ENCODE results near the gene GDPD4. TPM values are rescaled to one million over a fixed set of nuclear protein-coding genes. Genes with fewer than 3 reads are reported as not detected.

The GDPD4 gene
- total and polyA plus RNA-seq, 4 experiments from 2014 or later: not detected

DNA sequence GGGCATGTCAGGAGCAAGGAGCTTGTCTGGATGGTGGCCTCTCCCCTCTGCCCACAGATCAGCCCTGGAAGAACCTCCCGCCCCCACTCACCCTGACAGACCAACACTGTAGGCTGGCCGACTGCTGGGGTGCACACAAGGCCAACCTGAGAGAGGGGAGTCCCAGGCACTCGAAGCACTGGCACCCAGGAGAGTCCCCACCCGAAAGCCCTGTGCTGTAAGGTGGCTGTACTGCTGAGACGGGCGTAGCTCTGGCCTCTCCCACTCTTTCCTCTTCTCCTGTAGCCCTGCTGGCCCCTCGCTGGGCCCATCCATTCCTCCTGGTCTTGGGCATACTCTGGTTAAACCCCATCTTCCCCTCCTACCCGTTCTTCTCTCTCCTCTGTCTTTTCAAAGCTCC, 133.7 kb downstream of the GDPD4 start:
- H3K36me3 Mint-ChIP-seq: no peaks in the 10 kb centered on the region
- peaks cover 0 to 1% (median 0%) of the 10 kb centered on the region in 4 donors for H3K4me1 Mint-ChIP-seq
- Histone ChIP-seq H3K4me1 (ENCODE audit: insufficient read depth, low read length) (no peaks in the 10 kb centered on the region), H3K4me3 (ENCODE audit: low read length in 2 of 2) (no peak overlapping the region), H3K27ac (ENCODE audit: low read depth, low read length) (no peak overlapping the region), H3K36me3 (ENCODE audit: insufficient read depth, low read length) (no peaks in the 10 kb centered on the region), H3K9me3 (ENCODE audit: control insufficient read depth in 1 of 2, low read length in 2 of 2) (no peaks in the 10 kb centered on the region), H3K27me3 (ENCODE audit: insufficient read depth, low read length) (no peaks in the 10 kb centered on the region)
- DNase-seq: no peak
- CTCF ChIA-PET (ENCODE audit: partially characterized antibody): no interaction called here
- no peaks in the 10 kb centered on the region for H3K9me3 Mint-ChIP-seq
- H3K4me3 Mint-ChIP-seq: no peak overlapping the region
- H3K27me3 Mint-ChIP-seq: no peaks in the 10 kb centered on the region
- intact Hi-C loops (cut with micrococcal nuclease): no loop called here
- POLR2A ChIA-PET (ENCODE audit: partially characterized antibody): no interaction called here
- no peak overlapping the region for H3K27ac Mint-ChIP-seq

DNA sequence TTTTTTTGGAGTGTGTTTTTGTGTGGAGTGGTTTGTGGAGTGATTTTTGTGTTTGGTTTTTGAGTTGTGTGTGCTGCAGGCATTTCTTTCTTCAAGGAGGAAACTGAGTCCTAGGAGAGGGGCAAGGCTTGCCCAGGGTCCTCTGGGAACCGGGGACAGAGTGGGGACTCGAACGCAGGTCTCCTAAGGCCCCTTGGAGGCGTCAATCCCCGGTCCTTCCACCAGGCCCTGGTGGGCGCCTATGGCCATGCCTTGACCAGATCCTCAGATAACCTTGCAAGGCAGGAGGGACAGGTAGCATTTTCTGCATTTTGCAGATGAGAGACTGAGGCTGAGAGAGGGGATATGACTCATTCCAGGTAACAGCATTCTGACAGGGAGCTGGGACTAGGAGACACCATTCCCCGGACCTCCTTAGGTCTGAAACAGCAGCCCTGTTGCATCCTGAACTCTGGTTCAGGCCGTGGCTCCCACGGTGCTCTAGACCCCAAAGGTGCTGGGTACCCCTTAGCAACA, 134.3 kb downstream of the GDPD4 start:
- ChIA-PET POLR2A (ENCODE audit: partially characterized antibody) (no interaction called here), CTCF (ENCODE audit: partially characterized antibody) (interaction anchor here (0.9 kb wide), 1 partner anchor 40 kb away, joined by 3 read pairs; no protein-coding TSS in a partner anchor)
- Mint-ChIP-seq H3K36me3 (no peaks in the 10 kb centered on the region), H3K27ac (no peak overlapping the region), H3K27me3 (no peaks in the 10 kb centered on the region), H3K4me1 (peaks cover 0 to 1% (median 0%) of the 10 kb centered on the region in 4 donors), H3K4me3 (no peak overlapping the region), H3K9me3 (no peaks in the 10 kb centered on the region)
- no peak for DNase-seq
- no peaks in the 10 kb centered on the region for H3K4me1 ChIP-seq (ENCODE audit: insufficient read depth, low read length)
- no peak overlapping the region for H3K4me3 ChIP-seq (ENCODE audit: low read length in 2 of 2)
- H3K27ac ChIP-seq (ENCODE audit: low read depth, low read length): no peak overlapping the region
- intact Hi-C loops (cut with micrococcal nuclease): no loop called here
- H3K36me3 ChIP-seq (ENCODE audit: insufficient read depth, low read length): no peaks in the 10 kb centered on the region
- no peaks in the 10 kb centered on the region for H3K27me3 ChIP-seq (ENCODE audit: insufficient read depth, low read length)
- H3K9me3 ChIP-seq (ENCODE audit: control insufficient read depth in 1 of 2, low read length in 2 of 2): no peaks in the 10 kb centered on the region

Other genes with a start within 250 kb of the GDPD4 start
- gene CAPN5, start 234.7 kb downstream of the GDPD4 start, total RNA-seq: 1 to 10 TPM; 1.6 to 1.9 TPM
- gene CAPN5, start 234.7 kb downstream of the GDPD4 start, polyA plus RNA-seq: 1 to 10 TPM; 1.4 to 2.6 TPM
- under 1 TPM in 1 of 2 experiments, not detected in 1; 0.79 TPM for gene OMP, start 198.8 kb downstream of the GDPD4 start, total RNA-seq
- not detected for gene OMP, start 198.8 kb downstream of the GDPD4 start, polyA plus RNA-seq
- gene MYO7A, start 173.4 kb downstream of the GDPD4 start, total RNA-seq: under 1 TPM; 0.20 to 0.47 TPM
- gene MYO7A, start 173.4 kb downstream of the GDPD4 start, polyA plus RNA-seq: under 1 TPM in 1 of 2 donors, not detected in 1; 0.24 TPM
- gene PAK1, start 172.4 kb upstream of the GDPD4 start, total RNA-seq: 10 to 100 TPM in 1 of 2 experiments, 1 to 10 TPM in 1; 9.8 to 10.4 TPM
- 1 to 10 TPM; 9.3 to 9.5 TPM for gene PAK1, start 172.4 kb upstream of the GDPD4 start, polyA plus RNA-seq